Smooth muscle cell (in vitro differentiated cells): ENCODE results near the gene PTGER2. TPM values are rescaled to one million over a fixed set of nuclear protein-coding genes. Genes with fewer than 3 reads are reported as not detected.

Experiments used
- DNase-seq: peaks from one replicate; lab custom pipeline; 2025; ENCODE audit not compliant: unreplicated experiment; lab: John Stamatoyannopoulos, UW
- H2AFZ ChIP-seq: fragments of 200-600 bp; sonication (generic); 2 replicates; pipeline ENCODE4 v1.6.0; 2016; ENCODE audit warnings: antibody characterized with exemption, low read depth, mild to moderate bottlenecking
- H3F3A ChIP-seq: fragments of 200-600 bp; sonication (generic); 2 replicates; pipeline ENCODE4 v1.6.0; 2017; ENCODE audit warnings: antibody characterized with exemption, low read depth
- H3K27ac ChIP-seq: fragments of 200-600 bp; sonication (generic); 2 replicates; pipeline ENCODE4 v1.5.1; 2016; ENCODE audit warnings: low read depth, mild to moderate bottlenecking
- H3K27me3 ChIP-seq: fragments of 200-600 bp; sonication (generic); 2 replicates; pipeline ENCODE4 v1.6.1; 2016; ENCODE audit warnings: low read depth, mild to moderate bottlenecking
- H3K36me3 ChIP-seq: fragments of 200-600 bp; sonication (generic); 2 replicates; pipeline ENCODE4 v1.5.1; 2016; ENCODE audit warnings: low read depth
- H3K4me1 ChIP-seq: fragments of 200-600 bp; sonication (generic); 2 replicates; pipeline ENCODE4 v1.5.1; 2016; ENCODE audit warnings: low read depth
- H3K4me2 ChIP-seq: fragments of 200-600 bp; sonication (generic); 2 replicates; pipeline ENCODE4 v1.6.0; 2016; ENCODE audit warnings: mild to moderate bottlenecking
- H3K4me3 ChIP-seq: fragments of 200-600 bp; sonication (generic); 2 replicates; pipeline ENCODE4 v1.5.1; 2016; ENCODE audit warnings: mild to moderate bottlenecking
- H3K79me2 ChIP-seq: fragments of 200-600 bp; sonication (generic); 2 replicates; pipeline ENCODE4 v1.6.0; 2016; ENCODE audit warnings: low read depth, mild to moderate bottlenecking
- H3K9ac ChIP-seq: fragments of 200-600 bp; sonication (generic); 2 replicates; pipeline ENCODE4 v1.6.0; 2016; ENCODE audit warnings: low read depth
- H3K9me3 ChIP-seq: fragments of 200-600 bp; sonication (generic); replicated peaks from 2 replicates; pipeline ENCODE4 v1.5.1; 2016; ENCODE audit warnings: low read depth
- H4K20me1 ChIP-seq: fragments of 200-600 bp; sonication (generic); 2 replicates; pipeline ENCODE4 v1.6.0; 2016; ENCODE audit warnings: low read depth
- WGBS: methylation state at CpG from one replicate; pipeline ENCODE4 v1.1.7; 2016; ENCODE audit warnings: low lambda C conversion rate; 5-methylcytosine and 5-hydroxymethylcytosine counted together
- polyA plus RNA-seq: library from polyadenylated mRNA; unstranded; fragments of >200 nt; fragmentation: Nextera tagmentation; extraction: Ambion mirVana; gene quantifications from 2 replicates; pipeline ENCODE4 v1.2.1, GENCODE V29; 2016
- total RNA-seq: library from RNA; depleted of rRNA; stranded (reverse); fragments of >200 nt; gene quantifications from 2 replicates; pipeline ENCODE4 v1.2.3, GENCODE V29; 2014
- TF ChIP-seq, protein P1 (sequence below): fragments of 200-600 bp; sonication (generic); IDR thresholded peaks from 2 replicates; pipeline ENCODE4 v1.5.1; 2017; ENCODE audit warnings: borderline replicate concordance, mild to moderate bottlenecking, antibody characterized with exemption; ENCODE audit not compliant: insufficient read depth, poor library complexity, severe bottlenecking

Gene PTGER2
- total and polyA plus RNA-seq, 2 experiments from 2014 or later, result 24.6 to 36.4 TPM

DNA sequence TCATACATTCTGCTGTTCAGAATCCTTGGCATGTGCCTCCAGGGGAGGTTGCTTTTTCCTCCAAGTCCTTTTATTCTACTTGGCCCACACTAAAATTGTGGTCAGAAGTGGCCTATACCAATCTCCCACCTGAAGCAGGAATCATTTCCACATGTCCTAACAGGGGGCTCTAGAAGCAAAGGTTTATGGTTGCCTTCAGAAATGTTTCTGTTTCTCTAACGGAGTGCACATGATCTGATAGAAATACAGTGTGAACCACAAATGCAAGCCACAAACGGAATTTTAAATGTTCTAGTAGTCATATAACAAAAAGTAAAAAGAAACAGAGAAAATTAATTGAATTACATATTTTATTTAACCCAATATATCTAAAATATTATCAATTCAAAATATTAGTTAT lies 4.0 kb downstream of the PTGER2 start:
- H3K4me2 ChIP-seq, result peak overlapping the region; percentile 98
- DNase-seq, result no peak
- peak overlapping the region; percentile 70 for H3K4me3 ChIP-seq

DNA sequence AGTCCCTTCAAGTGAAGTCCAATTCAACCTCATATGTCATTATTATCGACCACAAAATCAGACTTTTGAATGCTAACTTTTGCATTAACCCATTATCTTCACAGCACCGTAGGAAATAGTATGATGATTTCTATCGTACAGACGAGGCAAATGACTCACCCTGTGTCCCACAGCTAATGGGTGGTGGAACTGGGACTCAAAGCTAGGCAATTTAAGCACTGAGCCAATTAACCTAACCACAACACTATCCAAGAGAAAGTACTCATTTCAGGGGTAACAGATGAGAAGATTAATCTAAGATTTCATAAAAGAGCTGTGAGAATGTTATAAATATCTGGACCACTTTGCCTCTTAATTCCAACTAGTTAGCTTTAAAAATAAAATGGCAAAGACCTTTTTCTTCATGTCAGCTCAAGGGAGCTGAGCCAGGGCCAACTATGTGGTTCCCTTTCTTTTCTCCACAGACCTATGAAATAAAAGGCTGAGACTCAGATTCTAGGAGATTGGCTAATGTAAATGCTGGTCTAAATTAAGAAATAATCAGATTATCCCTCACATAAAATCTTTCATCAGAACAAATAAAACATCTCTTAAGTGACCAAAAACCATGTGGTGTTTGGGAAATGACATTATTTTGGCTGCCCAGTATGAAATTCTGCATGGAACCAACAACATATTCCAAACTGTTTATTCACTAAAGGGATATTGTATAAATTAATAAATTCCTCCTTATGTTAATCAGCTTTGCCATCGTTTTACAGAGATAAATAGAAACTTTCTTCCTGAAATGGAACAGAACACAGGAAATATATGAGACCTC lies 4.9 kb downstream of the PTGER2 start:
- H3K9ac ChIP-seq, result no peak overlapping the region
- no peak overlapping the region for H3K4me3 ChIP-seq
- no peaks in the 10 kb centered on the region for H3F3A ChIP-seq
- peaks cover 8% of the 10 kb centered on the region for H3K36me3 ChIP-seq
- H2AFZ ChIP-seq, result no peak overlapping the region
- H3K4me2 ChIP-seq, result peak overlapping the region; percentile 98
- no peak for DNase-seq
- H3K9me3 ChIP-seq, result peaks cover 4% of the 10 kb centered on the region
- H3K27me3 ChIP-seq, result peaks cover 28% of the 10 kb centered on the region
- WGBS, result 66% methylated on average over 5 of the region's 5 CpGs
- TF ChIP-seq, protein P1, sequence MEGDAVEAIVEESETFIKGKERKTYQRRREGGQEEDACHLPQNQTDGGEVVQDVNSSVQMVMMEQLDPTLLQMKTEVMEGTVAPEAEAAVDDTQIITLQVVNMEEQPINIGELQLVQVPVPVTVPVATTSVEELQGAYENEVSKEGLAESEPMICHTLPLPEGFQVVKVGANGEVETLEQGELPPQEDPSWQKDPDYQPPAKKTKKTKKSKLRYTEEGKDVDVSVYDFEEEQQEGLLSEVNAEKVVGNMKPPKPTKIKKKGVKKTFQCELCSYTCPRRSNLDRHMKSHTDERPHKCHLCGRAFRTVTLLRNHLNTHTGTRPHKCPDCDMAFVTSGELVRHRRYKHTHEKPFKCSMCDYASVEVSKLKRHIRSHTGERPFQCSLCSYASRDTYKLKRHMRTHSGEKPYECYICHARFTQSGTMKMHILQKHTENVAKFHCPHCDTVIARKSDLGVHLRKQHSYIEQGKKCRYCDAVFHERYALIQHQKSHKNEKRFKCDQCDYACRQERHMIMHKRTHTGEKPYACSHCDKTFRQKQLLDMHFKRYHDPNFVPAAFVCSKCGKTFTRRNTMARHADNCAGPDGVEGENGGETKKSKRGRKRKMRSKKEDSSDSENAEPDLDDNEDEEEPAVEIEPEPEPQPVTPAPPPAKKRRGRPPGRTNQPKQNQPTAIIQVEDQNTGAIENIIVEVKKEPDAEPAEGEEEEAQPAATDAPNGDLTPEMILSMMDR, result no peak
- H3K79me2 ChIP-seq, result no peaks in the 10 kb centered on the region
- H3K4me1 ChIP-seq, result no peaks in the 10 kb centered on the region
- H4K20me1 ChIP-seq, result peaks cover 14% of the 10 kb centered on the region
- H3K27ac ChIP-seq, result no peak overlapping the region

More for the DNA sequence above, 4.0 kb downstream of the PTGER2 start:
- peaks cover 28% of the 10 kb centered on the region for H3K27me3 ChIP-seq
- no peaks in the 10 kb centered on the region for H3K79me2 ChIP-seq
- H4K20me1 ChIP-seq, result peaks cover 14% of the 10 kb centered on the region
- no peak overlapping the region for H3K9ac ChIP-seq
- 92% methylated on average over 2 of the region's 2 CpGs for WGBS
- no peak overlapping the region for H3K27ac ChIP-seq
- no peaks in the 10 kb centered on the region for H3K4me1 ChIP-seq
- no peak overlapping the region for H2AFZ ChIP-seq
- TF ChIP-seq, protein P1, result no peak
- H3F3A ChIP-seq, result peaks cover 7% of the 10 kb centered on the region
- peaks cover 4% of the 10 kb centered on the region for H3K9me3 ChIP-seq
- H3K36me3 ChIP-seq, result peaks cover 8% of the 10 kb centered on the region

DNA sequence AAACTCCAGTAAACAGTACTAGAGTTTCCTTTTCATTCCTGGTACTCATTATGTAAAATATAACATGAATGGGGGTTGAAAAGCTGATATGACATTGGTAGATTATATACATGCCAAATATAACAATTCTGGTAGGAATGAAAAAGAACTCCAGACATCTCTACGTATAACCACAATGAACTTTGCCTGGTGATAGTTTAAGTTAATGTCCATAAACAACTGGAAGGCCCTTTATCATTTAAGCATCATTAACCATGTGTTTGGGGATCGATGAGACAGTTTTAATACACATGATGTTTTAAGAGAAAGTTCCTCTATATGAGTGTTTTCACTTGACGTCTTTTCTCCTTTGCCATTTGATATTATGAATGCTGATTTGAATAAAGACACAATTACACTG lies 5.8 kb downstream of the PTGER2 start:
- WGBS, result 85% methylated on average over 3 of the region's 3 CpGs
- H3K4me3 ChIP-seq, result no peak overlapping the region
- H3K27ac ChIP-seq, result no peak overlapping the region

More for the DNA sequence above, 5.8 kb downstream of the PTGER2 start:
- Histone ChIP-seq H3K4me2 (no peak overlapping the region), H4K20me1 (peaks cover 14% of the 10 kb centered on the region), H3K27me3 (peaks cover 19% of the 10 kb centered on the region), H3K9me3 (peaks cover 4% of the 10 kb centered on the region), H3K36me3 (peaks cover 8% of the 10 kb centered on the region), H3K9ac (no peak overlapping the region), H3F3A (no peaks in the 10 kb centered on the region), H3K79me2 (no peaks in the 10 kb centered on the region), H3K4me1 (no peaks in the 10 kb centered on the region), H2AFZ (no peak overlapping the region)
- no peak for DNase-seq
- TF ChIP-seq, protein P1, result no peak
